Naive thymus-derived CD4-positive, alpha-beta T cell (primary cell): ENCODE measurements around the gene XAGE1A. TPM values are rescaled to one million over a fixed set of nuclear protein-coding genes. Genes with fewer than 3 reads are reported as not detected.
"Not testable (repeated sequence)": the region's sequence is repeated elsewhere in the genome, so short reads cannot be mapped to it uniquely, and the experiment has no call there.

Experiments used
- ATAC-seq: fragments of 150-1000 bp; cut with Tn5 transposase; 2 replicates; pipeline ENCODE4 v1.10.0; 2021; ENCODE audit warnings: mild to moderate bottlenecking, moderate library complexity
- CTCF ChIA-PET: fragments of 350-600 bp; sonication (Branson Sonifier 250); formaldehyde crosslinking; loops from one replicate; lab custom pipeline; 2021; ENCODE audit warnings: antibody characterized with exemption; lab: Charles Lee
- POLR2A ChIA-PET: fragments of 350-600 bp; sonication (Branson Sonifier 250); formaldehyde crosslinking; loops from one replicate; lab custom pipeline; 2021; ENCODE audit warnings: antibody characterized with exemption, inconsistent platforms; lab: Charles Lee
- DNase-seq, 9 donors: peaks; one replicate each; pipeline versions ENCODE4 v3.0.0 to v3.0.0-alpha.2; 2020 to 2022; ENCODE audit warnings: mixed read lengths in 1 of 9
- H3K27ac ChIP-seq: one replicate; pipeline ENCODE4 v1.7.0; 2013; ENCODE audit warnings: mild to moderate bottlenecking, low read depth, low read length, moderate library complexity
- H3K27me3 ChIP-seq, 2 donors: one replicate each; pipeline ENCODE4 v1.7.0; 2013; ENCODE audit warnings: low read length in 2 of 2, mild to moderate bottlenecking in 2 of 2, moderate library complexity in 2 of 2; ENCODE audit not compliant: control insufficient read depth in 2 of 2, insufficient read depth in 2 of 2
- H3K36me3 ChIP-seq, 3 experiments: 1 replicate in 2 of 3; 2 replicates in 1 of 3; pipeline ENCODE4 v1.7.0; 2013; ENCODE audit warnings: low read length in 3 of 3, mild to moderate bottlenecking in 3 of 3, moderate library complexity in 1 of 3; ENCODE audit not compliant: insufficient read depth in 3 of 3, control insufficient read depth in 2 of 3
- H3K4me1 ChIP-seq, 2 donors: one replicate each; pipeline ENCODE4 v1.7.0; 2013; ENCODE audit warnings: low read length in 2 of 2, mild to moderate bottlenecking in 2 of 2, moderate library complexity in 1 of 2; ENCODE audit not compliant: control insufficient read depth in 2 of 2, insufficient read depth in 2 of 2
- H3K4me3 ChIP-seq: 2 replicates; pipeline ENCODE4 v1.7.0; 2013; ENCODE audit warnings: mild to moderate bottlenecking, low read length
- H3K9me3 ChIP-seq, 3 experiments: 1 replicate in 2 of 3; 2 replicates in 1 of 3; pipeline ENCODE4 v1.7.0; 2013; ENCODE audit warnings: low read length in 3 of 3; ENCODE audit not compliant: control insufficient read depth in 2 of 3
- H3K27ac Mint-ChIP-seq, 9 donors: one replicate each; pipeline ENCODE4 v1.8.0; 2020 to 2022; ENCODE audit warnings: mixed read lengths in 9 of 9, mild to moderate bottlenecking in 8 of 9, moderate library complexity in 5 of 9, inconsistent platforms in 2 of 9
- H3K27me3 Mint-ChIP-seq, 5 donors: one replicate each; pipeline ENCODE4 v1.8.0; 2021 to 2022; ENCODE audit warnings: mixed read lengths in 5 of 5, mild to moderate bottlenecking in 1 of 5
- H3K36me3 Mint-ChIP-seq, 5 donors: one replicate each; pipeline ENCODE4 v1.8.0; 2020 to 2022; ENCODE audit warnings: mixed read lengths in 5 of 5, mild to moderate bottlenecking in 3 of 5, inconsistent platforms in 1 of 5
- H3K4me1 Mint-ChIP-seq, 7 donors: one replicate each; pipeline ENCODE4 v1.8.0; 2020 to 2022; ENCODE audit warnings: mixed read lengths in 7 of 7, mild to moderate bottlenecking in 3 of 7, inconsistent platforms in 1 of 7
- H3K4me3 Mint-ChIP-seq, 10 donors: one replicate each; pipeline ENCODE4 v1.8.0; 2020 to 2022; ENCODE audit warnings: mild to moderate bottlenecking in 10 of 10, mixed read lengths in 10 of 10, moderate library complexity in 6 of 10, inconsistent platforms in 2 of 10
- H3K9me3 Mint-ChIP-seq, 11 donors: one replicate each; pipeline ENCODE4 v1.8.0; 2020 to 2022; ENCODE audit warnings: mixed read lengths in 11 of 11, mild to moderate bottlenecking in 4 of 11, inconsistent platforms in 1 of 11, moderate library complexity in 1 of 11
- intact Hi-C, 2 donors: fragments of 100-400 bp; cut with micrococcal nuclease; formaldehyde crosslinking; loops; one replicate each; pipeline ENCODE4 v1.15.1; 2023
- polyA plus RNA-seq, 2 donors: library from polyadenylated mRNA; unstranded; fragments of 300-500 nt; fragmentation: Illumina TruSeq; gene quantifications; one replicate each; pipeline ENCODE4 v1.2.3, GENCODE V29; 2021
- total RNA-seq, 6 experiments: library from RNA in 5 of 6; stranded (reverse) in 5 of 6; gene quantifications; 1 replicate in 5 of 6; 2 replicates in 1 of 6; pipeline ENCODE4 v1.2.3 and lab custom pipeline; 2021 to 2026

The XAGE1A gene
- total and polyA plus RNA-seq, 7 experiments from 2014 or later = not detected

DNA sequence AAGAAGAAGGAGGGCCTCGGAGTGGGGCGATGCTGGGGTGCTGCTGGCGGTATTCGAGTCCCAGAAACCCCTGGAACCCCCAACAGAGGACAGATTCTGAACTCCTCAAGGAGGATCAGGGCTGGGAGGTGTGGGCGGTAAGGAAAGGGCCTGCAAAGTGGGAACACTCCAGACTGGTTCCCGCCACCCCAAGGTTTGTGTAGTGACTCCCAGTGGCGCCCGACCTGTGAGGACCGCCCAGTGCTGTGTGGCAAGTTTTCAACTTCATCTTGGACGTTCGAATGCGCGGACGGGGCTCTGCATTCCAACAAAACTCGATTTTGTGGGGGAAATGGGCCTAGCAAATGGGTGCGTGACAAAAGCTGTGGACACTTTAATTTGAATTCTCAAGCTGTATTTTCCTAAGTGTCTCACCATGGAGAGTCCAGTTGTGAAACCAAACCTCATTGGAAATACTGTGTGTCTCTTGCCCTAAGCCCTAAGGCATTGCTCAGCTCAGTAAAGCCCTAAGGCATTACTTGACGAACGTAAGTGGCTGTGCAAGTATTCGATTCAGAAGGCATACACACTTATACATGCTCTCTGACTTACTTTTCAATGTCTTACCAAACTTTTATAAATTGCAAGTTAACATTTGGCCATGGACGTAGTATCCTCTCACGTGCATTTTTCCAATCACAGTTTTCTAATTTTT, 48.7 kb downstream of the XAGE1A start:
- no peak overlapping the region for H3K27ac ChIP-seq
- no peak overlapping the region for H3K27ac Mint-ChIP-seq
- ATAC-seq (no peak), DNase-seq (no peak)
- ChIA-PET POLR2A (no interaction called here), CTCF (no interaction called here)
- H3K27me3 ChIP-seq = no peaks in the 10 kb centered on the region
- peaks cover 0 to 2% (median 0%) of the 10 kb centered on the region in 11 donors for H3K9me3 Mint-ChIP-seq
- no peak overlapping the region for H3K4me3 ChIP-seq
- no peaks in the 10 kb centered on the region for H3K36me3 ChIP-seq
- no peaks in the 10 kb centered on the region for H3K4me1 ChIP-seq
- no peaks in the 10 kb centered on the region for H3K36me3 Mint-ChIP-seq
- no peak overlapping the region for H3K4me3 Mint-ChIP-seq
- peaks cover 0 to 4% (median 0%) of the 10 kb centered on the region in 5 donors for H3K27me3 Mint-ChIP-seq
- H3K4me1 Mint-ChIP-seq = no peaks in the 10 kb centered on the region
- no peaks in the 10 kb centered on the region for H3K9me3 ChIP-seq
- intact Hi-C loops = no loop called here

GRCh38 chrX:52548769-52549168, 53.2 kb downstream of the XAGE1A start:
- H3K27me3 Mint-ChIP-seq, H3K4me3 Mint-ChIP-seq, ATAC-seq, H3K36me3 Mint-ChIP-seq, H3K27ac ChIP-seq, DNase-seq, H3K4me1 ChIP-seq, H3K9me3 ChIP-seq, H3K9me3 Mint-ChIP-seq, H3K27ac Mint-ChIP-seq, H3K27me3 ChIP-seq, H3K4me1 Mint-ChIP-seq, CTCF ChIA-PET, H3K36me3 ChIP-seq, intact Hi-C loops, H3K4me3 ChIP-seq: not testable (repeated sequence)
- POLR2A ChIA-PET = interaction anchor here (0.8 kb wide), 1 partner anchor 36 kb away, joined by 3 read pairs; no protein-coding TSS in a partner anchor

Other genes starting within 250 kb of the XAGE1A start
- gene XAGE2, start 126.8 kb upstream of the XAGE1A start, total RNA-seq = not detected
- gene XAGE2, start 126.8 kb upstream of the XAGE1A start, polyA plus RNA-seq = not detected
- not detected for gene XAGE1B, start 21.3 kb downstream of the XAGE1A start, total RNA-seq
- gene XAGE1B, start 21.3 kb downstream of the XAGE1A start, polyA plus RNA-seq = not detected
- gene SSX7, start 159.1 kb downstream of the XAGE1A start, total RNA-seq = not detected
- not detected for gene SSX7, start 159.1 kb downstream of the XAGE1A start, polyA plus RNA-seq
- not detected for gene SSX2, start 211.4 kb downstream of the XAGE1A start, total RNA-seq
- not detected for gene SSX2, start 211.4 kb downstream of the XAGE1A start, polyA plus RNA-seq